HL-60 (cell line): ENCODE data around the gene LRP2BP.
A peak's percentile ranks its signal among the peaks of the same experiment; 100 is the strongest.

Source experiments
- DNase-seq, 2 experiments: peaks; one replicate each; pipeline ENCODE4 v3.0.0-alpha.2; 2010 to 2020; ENCODE audit warnings: low read depth in 1 of 2, low spot score in 1 of 2
- H3K27ac ChIP-seq: fragments of 250-450 bp; sonication (Bioruptor Pico); replicated peaks from 2 replicates; pipeline ENCODE4 v1.5.1; 2020; ENCODE audit warnings: mild to moderate bottlenecking, moderate library complexity
- H3K27me3 ChIP-seq: fragments of 250-450 bp; sonication (Bioruptor Pico); 2 replicates; pipeline ENCODE4 v1.5.1; 2021; ENCODE audit warnings: mild to moderate bottlenecking, moderate library complexity; ENCODE audit not compliant: insufficient read depth, poor library complexity, severe bottlenecking
- H3K4me3 ChIP-seq: replicated peaks from 2 replicates; pipeline ENCODE4 v1.5.1; 2011; ENCODE audit warnings: mild to moderate bottlenecking, control low read depth, low read length; ENCODE audit not compliant: insufficient read depth
- CTCF ChIP-seq: IDR thresholded peaks from one replicate; pipeline ENCODE4 v1.5.1; 2011; ENCODE audit warnings: low read length, control low read depth, inconsistent platforms; ENCODE audit not compliant: insufficient read depth
- GABPA ChIP-seq: IDR thresholded peaks from 2 replicates; pipeline ENCODE4 v1.6.1; 2012; ENCODE audit warnings: low read depth
- POLR2AphosphoS5 ChIP-seq: IDR thresholded peaks from 2 replicates; pipeline ENCODE4 v1.6.1; 2012; ENCODE audit warnings: low read depth
- REST ChIP-seq: IDR thresholded peaks from 2 replicates; pipeline ENCODE4 v1.6.1; 2012; ENCODE audit warnings: low read depth; ENCODE audit not compliant: insufficient replicate concordance
- SPI1 ChIP-seq: IDR thresholded peaks from 2 replicates; pipeline ENCODE4 v1.6.1; 2012; ENCODE audit warnings: low read depth, mild to moderate bottlenecking, borderline replicate concordance

Gene LRP2BP

GRCh38 chr4:185357733-185358440 is 37.8 kb downstream of the LRP2BP start:
- no peak for DNase-seq
- no peak overlapping the region for H3K27ac ChIP-seq
- peaks cover 2% of the 10 kb centered on the region for H3K27me3 ChIP-seq
- H3K4me3 ChIP-seq = no peak overlapping the region
- TF ChIP-seq POLR2AphosphoS5 = no peak
- TF ChIP-seq REST = no peak
- TF ChIP-seq CTCF = no peak
- TF ChIP-seq GABPA = no peak
- TF ChIP-seq SPI1 = no peak

GRCh38 chr4:185357211-185357610 is 38.5 kb downstream of the LRP2BP start:
- H3K27me3 ChIP-seq = peaks cover 2% of the 10 kb centered on the region
- no peak overlapping the region for H3K27ac ChIP-seq
- no peak overlapping the region for H3K4me3 ChIP-seq
- DNase-seq = no peak
- TF ChIP-seq REST = no peak
- TF ChIP-seq CTCF = no peak
- no peak for TF ChIP-seq SPI1
- no peak for TF ChIP-seq POLR2AphosphoS5

GRCh38 chr4:185352741-185353140 is 43.0 kb downstream of the LRP2BP start:
- TF ChIP-seq GABPA = no peak
- DNase-seq = no peak
- Histone ChIP-seq H3K4me3 (no peak overlapping the region), H3K27ac (no peak overlapping the region), H3K27me3 (peaks cover 2% of the 10 kb centered on the region)

GRCh38 chr4:185352202-185352601 is 43.5 kb downstream of the LRP2BP start:
- no peak overlapping the region for H3K27ac ChIP-seq
- peak; percentile 47; the same call in 1 of the 2 replicates for TF ChIP-seq SPI1
- TF ChIP-seq CTCF = no peak
- H3K4me3 ChIP-seq = no peak overlapping the region
- DNase-seq = peak; percentile 1 to 53
- peaks cover 2% of the 10 kb centered on the region for H3K27me3 ChIP-seq
